ENCODE results near the gene OR8H2. TPM values are rescaled to one million over a fixed set of nuclear protein-coding genes. Genes with fewer than 3 reads are reported as not detected.

OR8H2 gene
- total RNA-seq, 2 experiments from 2014 or later = not detected

Other genes with a start within 250 kb of the OR8H2 start
- not detected for gene TRIM51, start 220.4 kb upstream of the OR8H2 start, total RNA-seq
- gene OR5W2, start 189.1 kb upstream of the OR8H2 start, total RNA-seq = not detected
- not detected for gene OR5I1, start 167.3 kb upstream of the OR8H2 start, total RNA-seq
- gene OR10AG1, start 133.7 kb upstream of the OR8H2 start, total RNA-seq = not detected
- gene OR5F1, start 109.1 kb upstream of the OR8H2 start, total RNA-seq = not detected
- not detected for gene OR5AS1, start 76.0 kb upstream of the OR8H2 start, total RNA-seq
- gene OR8I2, start 10.4 kb upstream of the OR8H2 start, total RNA-seq = not detected
- not detected for gene OR8H3, start 18.7 kb downstream of the OR8H2 start, total RNA-seq
- not detected for gene OR8J3, start 36.5 kb downstream of the OR8H2 start, total RNA-seq
- gene OR8K5, start 56.6 kb downstream of the OR8H2 start, total RNA-seq = not detected
- not detected for gene OR5J2, start 72.9 kb downstream of the OR8H2 start, total RNA-seq
- gene OR5T2, start 130.6 kb downstream of the OR8H2 start, total RNA-seq = not detected
- gene OR5T3, start 148.6 kb downstream of the OR8H2 start, total RNA-seq = not detected
- not detected for gene OR5T1, start 170.5 kb downstream of the OR8H2 start, total RNA-seq
- not detected for gene OR8H1, start 188.6 kb downstream of the OR8H2 start, total RNA-seq
- gene OR8K3, start 211.5 kb downstream of the OR8H2 start, total RNA-seq = not detected
- gene OR8K1, start 242.4 kb downstream of the OR8H2 start, total RNA-seq = not detected